Neural cell (in vitro differentiated cells): ENCODE measurements around the gene PIAS4. TPM values are rescaled to one million over a fixed set of nuclear protein-coding genes. Genes with fewer than 3 reads are reported as not detected.

Source experiments
- H2AFZ ChIP-seq: fragments of 200-600, 300-800 bp; sonication (generic), shearing (Covaris generic); 2 replicates; pipeline ENCODE4 v1.6.0; 2014; ENCODE audit warnings: low read depth, mild to moderate bottlenecking, antibody characterized with exemption, low read length, moderate library complexity
- H3F3A ChIP-seq: fragments of 200-600 bp; shearing (Covaris generic); 2 replicates; pipeline ENCODE4 v1.6.1; 2016; ENCODE audit warnings: mild to moderate bottlenecking, moderate library complexity, mixed read lengths, antibody characterized with exemption, low read length; ENCODE audit not compliant: insufficient read depth, poor library complexity, severe bottlenecking
- H3K27ac ChIP-seq: fragments of 200-600, 300-800 bp; sonication (generic), shearing (Covaris generic); 2 replicates; pipeline ENCODE4 v1.5.1; 2014; ENCODE audit warnings: mild to moderate bottlenecking, low read length, moderate library complexity
- H3K27me3 ChIP-seq: fragments of 300-800, 200-600 bp; sonication (generic), shearing (Covaris generic); 2 replicates; pipeline ENCODE4 v1.6.0; 2014; ENCODE audit warnings: mild to moderate bottlenecking, low read depth, low read length, moderate library complexity; ENCODE audit not compliant: insufficient read depth
- H3K36me3 ChIP-seq: fragments of 300-800, 200-600 bp; sonication (generic), shearing (Covaris generic); 2 replicates; pipeline ENCODE4 v1.5.1; 2014; ENCODE audit warnings: mild to moderate bottlenecking, antibody characterized with exemption, low read length, moderate library complexity; ENCODE audit not compliant: insufficient read depth
- H3K4me2 ChIP-seq: fragments of 300-800, 200-600 bp; sonication (generic), shearing (Covaris generic); 2 replicates; pipeline ENCODE4 v1.6.0; 2014; ENCODE audit warnings: mild to moderate bottlenecking, low read length
- H3K4me3 ChIP-seq: fragments of 300-800, 200-600 bp; sonication (generic), shearing (Covaris generic); 2 replicates; pipeline ENCODE4 v1.5.1; 2014; ENCODE audit warnings: mild to moderate bottlenecking, low read length, moderate library complexity
- H3K79me2 ChIP-seq: fragments of 200-600 bp; shearing (Covaris generic); replicated peaks from 2 replicates; pipeline ENCODE4 v1.6.0; 2014; ENCODE audit warnings: mild to moderate bottlenecking, low read length, moderate library complexity; ENCODE audit not compliant: insufficient read depth
- H3K9ac ChIP-seq: fragments of 300-800, 200-600 bp; sonication (generic), shearing (Covaris generic); 2 replicates; pipeline ENCODE4 v1.6.1; 2016; ENCODE audit warnings: mild to moderate bottlenecking, low read length, mixed read lengths
- H3K9me2 ChIP-seq: fragments of 200-600 bp; shearing (Covaris generic); 2 replicates; pipeline ENCODE4 v1.6.1; 2016; ENCODE audit warnings: mild to moderate bottlenecking, low read length, mixed read lengths; ENCODE audit not compliant: insufficient read depth
- H3K9me3 ChIP-seq: fragments of 200-600, 300-800 bp; sonication (generic), shearing (Covaris generic); 2 replicates; pipeline ENCODE4 v1.6.1; 2016; ENCODE audit warnings: mild to moderate bottlenecking, mixed run types, low read length, moderate library complexity, mixed read lengths
- H4K20me1 ChIP-seq: fragments of 200-600 bp; shearing (Covaris generic); 2 replicates; pipeline ENCODE4 v1.6.1; 2016; ENCODE audit warnings: mild to moderate bottlenecking, mixed run types; ENCODE audit not compliant: insufficient read depth
- CTCF ChIP-seq: fragments of 450-650 bp; IDR thresholded peaks from 2 replicates; pipeline ENCODE4 v1.5.1; 2014; ENCODE audit warnings: antibody characterized with exemption, mild to moderate bottlenecking, moderate library complexity; ENCODE audit not compliant: poor library complexity, severe bottlenecking
- EP300 ChIP-seq: fragments of 450-650 bp; conservative IDR thresholded peaks from 2 replicates; pipeline ENCODE4 v1.6.1; 2014; ENCODE audit warnings: antibody characterized with exemption, mild to moderate bottlenecking, moderate library complexity; ENCODE audit not compliant: poor library complexity, severe bottlenecking
- EZH2 ChIP-seq: fragments of 200-600, 300-800 bp; shearing (Covaris generic), sonication (generic); IDR thresholded peaks from 2 replicates; pipeline ENCODE4 v1.6.1; 2014; ENCODE audit warnings: antibody characterized with exemption, low read length, borderline replicate concordance, mild to moderate bottlenecking; ENCODE audit not compliant: insufficient read depth, poor library complexity, severe bottlenecking
- MXI1 ChIP-seq: fragments of 450-650 bp; conservative IDR thresholded peaks from 2 replicates; pipeline ENCODE4 v1.6.1; 2014; ENCODE audit warnings: antibody characterized with exemption, mild to moderate bottlenecking; ENCODE audit not compliant: poor library complexity, severe bottlenecking
- POLR2AphosphoS5 ChIP-seq: IDR thresholded peaks from 2 replicates; pipeline ENCODE4 v1.6.1; 2012
- RAD21 ChIP-seq: fragments of 450-650 bp; conservative IDR thresholded peaks from 2 replicates; pipeline ENCODE4 v1.6.1; 2014; ENCODE audit warnings: antibody characterized with exemption, mild to moderate bottlenecking, moderate library complexity
- REST ChIP-seq: IDR thresholded peaks from 2 replicates; pipeline ENCODE4 v1.6.1; 2012; ENCODE audit warnings: borderline replicate concordance
- SMC3 ChIP-seq: fragments of 450-650 bp; conservative IDR thresholded peaks from 2 replicates; pipeline ENCODE4 v1.6.1; 2014; ENCODE audit warnings: antibody characterized with exemption, mild to moderate bottlenecking, moderate library complexity; ENCODE audit not compliant: poor library complexity
- TAF1 ChIP-seq: IDR thresholded peaks from 2 replicates; pipeline ENCODE4 v1.6.1; 2012; ENCODE audit warnings: low read depth
- polyA plus RNA-seq: library from polyadenylated mRNA; depleted of rRNA; stranded (reverse); fragments of >200 nt; gene quantifications from 2 replicates; pipeline ENCODE4 v1.2.3, GENCODE V29; 2014

Gene PIAS4
- polyA plus RNA-seq, 1 donor from 2014 or later, result 22.3 TPM

GRCh38 chr19:4055209-4055552, 47.6 kb downstream of the PIAS4 start:
- no peak overlapping the region for H3K4me3 ChIP-seq
- no peak for TF ChIP-seq SMC3
- TF ChIP-seq RAD21, result no peak
- TF ChIP-seq REST, result no peak
- no peak for TF ChIP-seq POLR2AphosphoS5
- TF ChIP-seq MXI1, result no peak
- TF ChIP-seq EP300, result no peak
- no peak for TF ChIP-seq CTCF
- no peak for TF ChIP-seq EZH2
- TF ChIP-seq TAF1, result no peak
- no peak overlapping the region for H3K27ac ChIP-seq
- H2AFZ ChIP-seq, result no peak overlapping the region
- no peaks in the 10 kb centered on the region for H3K27me3 ChIP-seq
- H3K9ac ChIP-seq, result no peak overlapping the region
- no peaks in the 10 kb centered on the region for H3K79me2 ChIP-seq
- H3K9me3 ChIP-seq, result no peaks in the 10 kb centered on the region
- no peaks in the 10 kb centered on the region for H3K36me3 ChIP-seq
- no peaks in the 10 kb centered on the region for H3K9me2 ChIP-seq
- H3K4me2 ChIP-seq, result no peak overlapping the region
- no peaks in the 10 kb centered on the region for H3F3A ChIP-seq
- H4K20me1 ChIP-seq, result no peaks in the 10 kb centered on the region

- Histone ChIP-seq H3K4me2 (no peak overlapping the region), H3K4me3 (no peak overlapping the region), H3K79me2 (peaks cover 3% of the 10 kb centered on the region), H3K36me3 (no peaks in the 10 kb centered on the region), H3K9me3 (no peaks in the 10 kb centered on the region), H4K20me1 (no peaks in the 10 kb centered on the region), H3K9me2 (no peaks in the 10 kb centered on the region), H3K27ac (no peak overlapping the region), H3K27me3 (no peaks in the 10 kb centered on the region), H3K9ac (no peak overlapping the region), H3F3A (no peaks in the 10 kb centered on the region), H2AFZ (no peak overlapping the region)
- TF ChIP-seq MXI1 (no peak), CTCF (no peak), TAF1 (no peak), REST (no peak), RAD21 (no peak), POLR2AphosphoS5 (no peak), EZH2 (no peak), EP300 (no peak), SMC3 (no peak)
Measured at GRCh38 chr19:4057931-4058692, 50.6 kb downstream of the PIAS4 start.
